Osteoblast (primary cell): Measurements from ENCODE around the gene SCN3A. TPM values are rescaled to one million over a fixed set of nuclear protein-coding genes. Genes with fewer than 3 reads are reported as not detected.

Source experiments
- DNase-seq: peaks from one replicate; pipeline ENCODE4 v3.0.0; 2011; ENCODE audit warnings: low spot score, mixed read lengths; ENCODE audit not compliant: insufficient read length; ENCODE audit errors: missing footprints
- H2AFZ ChIP-seq: 2 replicates; pipeline ENCODE4 v1.6.0; 2011; ENCODE audit warnings: mild to moderate bottlenecking, low read length
- H3K27ac ChIP-seq: 2 replicates; pipeline ENCODE4 v1.5.1; 2011; ENCODE audit warnings: mild to moderate bottlenecking, low read depth, low read length, moderate library complexity
- H3K27me3 ChIP-seq: 2 replicates; pipeline ENCODE4 v1.6.0; 2012; ENCODE audit warnings: mild to moderate bottlenecking, control low read depth, inconsistent platforms, low read length, moderate library complexity; ENCODE audit not compliant: insufficient read depth
- H3K36me3 ChIP-seq: 2 replicates; pipeline ENCODE4 v1.5.1; 2011; ENCODE audit warnings: mild to moderate bottlenecking, low read length, control low read depth, moderate library complexity; ENCODE audit not compliant: insufficient read depth
- H3K4me1 ChIP-seq: 2 replicates; pipeline ENCODE4 v1.5.1; 2011; ENCODE audit warnings: mild to moderate bottlenecking, low read length, control low read depth, moderate library complexity; ENCODE audit not compliant: insufficient read depth
- H3K4me2 ChIP-seq: 2 replicates; pipeline ENCODE4 v1.6.0; 2011; ENCODE audit warnings: mild to moderate bottlenecking, low read length; ENCODE audit not compliant: insufficient read depth
- H3K4me3 ChIP-seq: fragments of 200-600 bp; sonication (generic); 3 replicates; pipeline ENCODE4 v1.5.1; 2012; ENCODE audit warnings: mild to moderate bottlenecking, low read length, inconsistent platforms; ENCODE audit not compliant: insufficient read depth
- H3K79me2 ChIP-seq: 2 replicates; pipeline ENCODE4 v1.6.0; 2012; ENCODE audit warnings: mild to moderate bottlenecking, low read length, control low read depth, inconsistent platforms; ENCODE audit not compliant: insufficient read depth
- H3K9me3 ChIP-seq: 2 replicates; pipeline ENCODE4 v1.5.1; 2011; ENCODE audit warnings: low read depth, low read length, control low read depth
- H4K20me1 ChIP-seq: 2 replicates; pipeline ENCODE4 v1.6.0; 2012; ENCODE audit warnings: mild to moderate bottlenecking, low read length, control low read depth; ENCODE audit not compliant: insufficient read depth
- CTCF ChIP-seq: IDR thresholded peaks from 2 replicates; pipeline ENCODE4 v1.5.1; 2011; ENCODE audit warnings: mild to moderate bottlenecking, low read depth, low read length, moderate library complexity; ENCODE audit errors: extremely low read depth
- total RNA-seq: library from RNA; depleted of rRNA; stranded (reverse); fragments of >200 nt; gene quantifications from 2 replicates; pipeline ENCODE4 v1.2.3, GENCODE V29; 2012

Gene SCN3A
- total RNA-seq, 1 donor = 0.72 TPM

- H2AFZ ChIP-seq = no peak overlapping the region
- H3K9me3 ChIP-seq = no peaks in the 10 kb centered on the region
- no peaks in the 10 kb centered on the region for H3K4me1 ChIP-seq
- no peaks in the 10 kb centered on the region for H4K20me1 ChIP-seq
- H3K4me2 ChIP-seq = no peak overlapping the region
- no peaks in the 10 kb centered on the region for H3K27me3 ChIP-seq
- H3K79me2 ChIP-seq = no peaks in the 10 kb centered on the region
- no peak for TF ChIP-seq CTCF
- H3K4me3 ChIP-seq = no peak overlapping the region
- DNase-seq = no peak
- no peak overlapping the region for H3K27ac ChIP-seq
- H3K36me3 ChIP-seq = no peaks in the 10 kb centered on the region
These were observed 41.4 kb upstream of the SCN3A start for GRCh38 chr2:165245081-165245793.

DNA sequence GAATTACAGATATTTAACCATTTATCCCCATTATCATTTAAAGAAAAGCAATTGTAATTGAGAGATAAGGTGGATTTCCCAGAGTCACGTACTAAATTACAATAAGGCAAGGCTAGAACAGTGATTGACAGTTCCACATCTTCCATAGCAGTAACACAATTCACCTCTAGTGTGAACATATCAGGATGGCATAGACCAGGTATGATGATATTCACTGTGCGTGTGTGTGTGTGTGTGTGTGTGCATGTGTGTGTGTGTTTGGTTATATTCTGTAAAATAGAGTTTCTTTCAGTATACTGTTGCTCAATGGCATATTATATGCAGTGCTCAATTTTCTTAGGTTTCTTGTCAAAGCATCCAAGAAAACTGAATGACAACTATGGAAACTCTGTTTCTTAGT, 37.1 kb upstream of the SCN3A start:
- no peaks in the 10 kb centered on the region for H3K36me3 ChIP-seq
- no peaks in the 10 kb centered on the region for H3K4me1 ChIP-seq
- H3K79me2 ChIP-seq = no peaks in the 10 kb centered on the region
- H3K27ac ChIP-seq = no peak overlapping the region
- H3K9me3 ChIP-seq = no peaks in the 10 kb centered on the region
- H3K4me2 ChIP-seq = no peak overlapping the region
- no peaks in the 10 kb centered on the region for H3K27me3 ChIP-seq
- no peak for DNase-seq
- H4K20me1 ChIP-seq = no peaks in the 10 kb centered on the region
- no peak for TF ChIP-seq CTCF
- H2AFZ ChIP-seq = no peak overlapping the region
- no peak overlapping the region for H3K4me3 ChIP-seq

- no peaks in the 10 kb centered on the region for H4K20me1 ChIP-seq
- no peak for TF ChIP-seq CTCF
- no peak for DNase-seq
- no peaks in the 10 kb centered on the region for H3K79me2 ChIP-seq
- no peaks in the 10 kb centered on the region for H3K9me3 ChIP-seq
- no peaks in the 10 kb centered on the region for H3K27me3 ChIP-seq
- no peak overlapping the region for H3K4me3 ChIP-seq
- H3K4me1 ChIP-seq = no peaks in the 10 kb centered on the region
- H3K36me3 ChIP-seq = no peaks in the 10 kb centered on the region
- no peak overlapping the region for H3K27ac ChIP-seq
- H2AFZ ChIP-seq = no peak overlapping the region
- no peak overlapping the region for H3K4me2 ChIP-seq
These were observed 36.1 kb upstream of the SCN3A start for GRCh38 chr2:165239856-165240515.

GRCh38 chr2:165239230-165239629, 35.4 kb upstream of the SCN3A start, which contains the start of gene SCN2A:
Gene SCN2A, plus strand, starts transcription at chr2:165239414. Its CDS starts 56,410 bp downstream, at chr2:165295824.
- no peak within 1 kb of the TSS for H3K4me3 ChIP-seq
- H3K36me3 ChIP-seq = no peaks in the 10 kb centered on the region
- no peaks in the 10 kb centered on the region for H3K27me3 ChIP-seq
- no peaks in the 10 kb centered on the region for H4K20me1 ChIP-seq
- TF ChIP-seq CTCF = peak; percentile 67
- no peaks in the 10 kb centered on the region for H3K4me1 ChIP-seq
- no peaks in the 10 kb centered on the region for H3K79me2 ChIP-seq
- no peak within 1 kb of the TSS for H3K4me2 ChIP-seq
- no peaks in the 10 kb centered on the region for H3K9me3 ChIP-seq
- H2AFZ ChIP-seq = no peak within 1 kb of the TSS
- H3K27ac ChIP-seq = no peak within 1 kb of the TSS
- no peak for DNase-seq
